Activated CD4-positive, alpha-beta T cell treated with anti-CD3 and anti-CD28 coated beads, Interleukin-2, amount 50 U/mL, for 48 hours (primary cell): Measurements from ENCODE around the gene PPP1CB.
"Not testable (repeated sequence)": the region's sequence is repeated elsewhere in the genome, so short reads cannot be mapped to it uniquely, and the experiment has no call there.

ENCODE experiments used
- DNase-seq, 2 experiments: peaks; one replicate each; pipeline ENCODE4 v3.0.0-alpha.2; 2020

Gene PPP1CB

GRCh38 chr2:28780496-28780895 is 28.9 kb downstream of the PPP1CB start:
- no peak for DNase-seq

DNA sequence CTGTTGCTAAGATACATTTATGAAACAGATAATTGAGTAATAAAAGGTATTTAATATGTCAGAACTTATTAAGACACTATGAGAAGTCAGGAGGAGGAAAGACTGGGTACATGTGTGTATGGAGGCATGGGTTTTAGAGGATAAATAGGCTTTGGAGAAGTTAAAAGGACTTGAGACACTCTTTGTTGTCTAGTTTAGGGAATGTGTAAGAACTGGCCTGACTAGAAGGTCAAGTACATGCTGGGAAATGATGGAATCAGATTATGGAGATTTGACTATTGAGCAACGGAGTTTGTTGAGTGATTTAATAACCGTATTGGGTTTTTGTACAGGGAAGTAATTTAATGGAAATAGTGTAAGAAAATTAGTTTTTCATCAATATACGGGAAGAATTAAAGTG is 30.8 kb downstream of the PPP1CB start:
- no peak for DNase-seq

DNA sequence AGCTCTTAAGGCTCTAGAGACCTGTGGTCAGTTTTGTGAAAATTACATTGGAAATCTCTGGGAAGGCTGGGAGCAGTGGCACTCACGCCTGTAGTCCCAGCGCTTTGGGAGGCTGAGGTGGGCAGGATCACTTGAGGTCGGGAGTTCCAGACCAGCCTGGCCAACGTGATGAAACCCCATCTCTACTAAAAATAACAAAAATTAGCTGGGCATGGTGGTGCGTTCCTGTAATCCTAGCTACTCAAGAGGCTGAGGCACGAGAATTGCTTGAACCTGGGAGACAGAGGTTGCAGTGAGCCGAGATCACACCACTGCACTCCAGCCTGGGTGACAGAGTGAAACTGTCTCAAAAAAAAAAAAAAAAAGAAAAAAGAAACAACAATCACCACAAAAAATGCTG is 32.9 kb downstream of the PPP1CB start:
- DNase-seq: not testable (repeated sequence)

DNA sequence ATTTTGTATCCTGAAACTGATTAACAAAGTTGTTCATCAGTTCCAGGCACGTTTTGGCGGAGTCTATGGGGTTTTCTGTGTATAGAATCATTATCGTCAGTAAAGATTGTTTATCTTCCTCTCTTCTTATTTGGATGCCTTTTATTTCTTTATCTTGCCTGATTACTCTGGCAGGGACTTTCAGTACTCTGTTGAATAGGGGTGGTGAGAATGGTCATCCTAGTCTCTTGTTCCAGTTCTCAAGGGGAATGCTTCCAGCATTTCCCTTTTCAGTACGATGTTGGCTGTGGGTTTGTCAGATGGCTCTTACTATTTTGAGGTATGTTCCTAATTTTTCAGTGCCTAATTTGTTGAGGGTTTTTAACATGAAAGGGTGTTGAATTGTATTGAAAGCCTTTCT is 45.0 kb downstream of the PPP1CB start:
- no peak for DNase-seq

DNA sequence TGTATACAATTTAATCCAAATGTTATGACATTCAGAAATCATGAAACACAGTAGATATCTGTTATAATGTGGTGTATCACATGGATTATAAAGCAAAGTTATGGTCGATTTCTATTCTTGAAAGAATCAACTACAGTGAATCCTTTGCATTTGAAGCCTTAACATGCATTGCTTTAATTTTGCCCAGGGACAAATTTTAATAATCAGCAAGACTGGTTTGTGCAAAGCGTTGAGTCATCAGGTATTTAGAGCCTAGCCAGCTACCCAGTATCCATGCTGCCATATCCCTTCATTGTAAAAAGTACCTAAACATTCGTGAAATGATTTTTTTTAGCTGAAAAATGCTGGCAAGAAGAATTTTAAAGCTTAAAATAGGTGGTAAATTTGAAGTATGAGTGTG is 50.1 kb downstream of the PPP1CB start:
- DNase-seq: no peak

DNA sequence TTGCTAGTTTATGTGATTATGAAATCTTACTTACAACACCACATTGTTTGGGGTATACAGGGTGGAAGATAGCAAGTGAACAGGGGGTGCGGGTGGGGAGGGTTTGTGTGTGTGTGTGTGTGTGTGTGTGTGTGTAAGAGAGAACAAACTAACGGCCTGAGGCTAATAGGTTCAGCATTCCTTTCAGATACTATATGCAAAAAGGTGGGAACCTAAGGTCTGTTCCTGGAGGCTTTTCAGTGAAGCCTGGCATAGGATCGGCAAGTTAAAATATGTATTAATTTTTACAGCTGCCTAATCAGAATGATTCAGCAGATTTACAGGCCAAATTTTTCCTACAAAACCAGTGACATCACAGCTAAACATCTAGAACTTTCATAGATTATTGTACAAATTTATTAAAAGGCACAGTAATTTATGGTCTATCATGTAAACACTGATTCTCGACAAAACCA is 51.4 kb downstream of the PPP1CB start:
- DNase-seq: no peak

- no peak for DNase-seq
These were observed 58.3 kb downstream of the PPP1CB start for GRCh38 chr2:28809927-28810326.

DNA sequence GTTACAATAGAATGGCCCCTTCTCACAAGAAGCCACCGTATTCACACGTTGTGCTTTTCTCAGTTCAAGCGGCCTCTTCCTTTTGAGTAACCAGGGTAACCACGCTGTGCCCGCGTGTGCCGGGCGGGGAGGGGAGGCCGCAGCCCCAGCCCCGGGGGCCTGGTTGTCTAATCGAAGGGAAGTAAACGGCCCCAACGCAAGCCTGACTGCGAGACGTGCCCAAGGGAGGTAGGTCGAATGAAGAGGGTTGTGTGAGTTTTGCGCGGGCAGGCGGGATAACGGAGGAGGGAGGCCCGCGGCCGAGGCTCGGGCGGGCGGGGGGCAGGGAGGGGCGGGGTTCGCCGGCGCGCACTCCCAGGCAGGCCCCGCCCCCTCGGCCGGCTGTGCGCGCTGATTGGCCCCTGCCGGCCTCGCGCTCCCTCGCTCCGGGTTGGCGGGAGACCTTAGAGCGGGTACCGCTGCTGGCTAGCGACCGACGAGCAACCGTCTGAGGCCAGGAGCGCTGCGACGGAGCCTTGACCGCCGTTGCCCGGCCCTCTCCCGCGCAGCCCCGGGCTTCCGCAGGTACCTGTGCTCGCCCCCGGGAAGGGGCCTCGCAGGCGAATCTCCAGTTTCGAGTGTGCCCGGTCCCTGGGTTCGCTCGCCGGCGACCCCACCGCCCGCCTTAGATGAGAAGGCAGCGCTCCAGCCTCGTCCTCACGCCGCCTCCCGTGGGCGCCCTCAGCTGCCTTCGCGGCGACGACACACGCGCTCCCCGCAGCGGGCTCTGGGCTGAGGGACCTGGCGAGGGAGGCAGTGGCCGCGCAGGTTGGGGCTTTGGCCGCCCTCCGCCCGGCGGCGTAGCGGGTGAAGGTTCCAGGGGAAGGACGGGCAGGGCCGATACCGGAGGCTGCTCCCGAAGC is 59.0 kb downstream of the PPP1CB start, which contains the start of gene SPDYA:
Gene SPDYA, plus strand, starts transcription at position 451 of the 902 bp plus-strand sequence. CDS start 5,181 bp downstream, outside the sequence.
- peak; percentile 81 to 82 for DNase-seq

DNA sequence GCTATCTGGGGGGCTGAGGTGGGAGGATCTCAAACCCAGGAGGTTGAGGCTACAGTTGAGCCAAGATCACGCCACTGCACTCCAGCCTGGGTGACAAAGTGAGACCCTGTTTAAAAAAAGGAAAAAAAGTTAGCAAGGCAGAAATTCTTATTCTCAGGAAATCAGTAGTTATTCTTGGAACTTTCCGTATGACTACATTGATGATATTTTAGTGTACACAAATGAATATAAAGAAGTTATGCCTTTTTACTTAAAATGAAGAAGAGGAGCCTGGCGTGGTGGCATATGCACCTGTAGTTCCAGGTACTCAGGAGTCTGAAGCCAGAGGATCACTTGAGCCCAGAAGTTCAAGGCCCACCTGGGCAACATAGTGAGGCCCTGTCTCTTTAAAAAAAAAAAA is 66.4 kb downstream of the PPP1CB start:
- DNase-seq: no peak

DNA sequence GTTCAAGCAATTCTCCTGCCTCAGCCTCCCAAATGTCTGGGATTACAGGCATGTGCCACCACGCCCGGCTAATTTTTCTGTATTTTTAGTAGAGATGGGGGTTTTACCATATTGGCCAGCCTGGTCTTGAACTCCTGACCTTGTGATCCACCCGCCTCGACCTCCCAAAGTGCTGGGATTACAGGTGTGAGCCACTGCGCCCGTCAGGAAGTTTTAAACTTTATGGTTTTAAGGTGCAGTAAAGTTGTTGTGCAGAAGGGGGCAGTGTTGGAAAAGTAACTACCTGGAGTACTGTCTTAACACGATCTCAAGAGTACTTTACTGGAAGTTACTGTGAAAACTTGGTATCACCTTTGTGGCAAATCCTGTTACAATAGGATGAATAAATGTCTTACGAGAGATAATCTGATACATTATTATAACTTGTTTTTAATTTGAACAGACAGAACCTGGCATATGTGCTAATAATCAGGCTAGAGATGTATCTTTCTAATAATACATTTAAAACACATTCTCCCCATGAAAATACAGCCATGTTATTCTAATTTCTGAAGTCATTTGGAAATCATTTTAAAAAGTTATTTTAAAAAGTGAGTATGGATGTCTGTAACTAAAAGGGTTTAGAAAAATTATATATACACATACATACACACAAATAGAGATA is 69.8 kb downstream of the PPP1CB start:
- DNase-seq: peak; percentile 48 to 67

DNA sequence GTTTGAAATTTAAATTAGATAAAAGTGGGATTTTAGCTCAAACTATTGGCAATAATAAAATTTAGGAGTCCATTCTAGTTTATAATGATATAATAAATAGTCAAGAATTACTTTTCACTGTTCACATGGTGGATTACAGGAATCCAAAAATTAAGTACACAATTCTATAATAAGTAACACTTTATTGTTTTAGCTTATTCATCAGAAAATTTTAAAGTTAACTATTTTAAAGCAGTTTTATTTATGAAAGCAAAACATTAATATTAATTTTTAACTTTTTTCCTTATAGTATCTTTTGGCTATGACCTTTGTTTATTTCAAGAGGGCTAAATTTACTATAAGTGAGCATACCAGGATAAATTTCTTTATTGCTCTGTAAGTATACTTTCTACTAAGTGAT is 70.4 kb downstream of the PPP1CB start:
- no peak for DNase-seq

DNA sequence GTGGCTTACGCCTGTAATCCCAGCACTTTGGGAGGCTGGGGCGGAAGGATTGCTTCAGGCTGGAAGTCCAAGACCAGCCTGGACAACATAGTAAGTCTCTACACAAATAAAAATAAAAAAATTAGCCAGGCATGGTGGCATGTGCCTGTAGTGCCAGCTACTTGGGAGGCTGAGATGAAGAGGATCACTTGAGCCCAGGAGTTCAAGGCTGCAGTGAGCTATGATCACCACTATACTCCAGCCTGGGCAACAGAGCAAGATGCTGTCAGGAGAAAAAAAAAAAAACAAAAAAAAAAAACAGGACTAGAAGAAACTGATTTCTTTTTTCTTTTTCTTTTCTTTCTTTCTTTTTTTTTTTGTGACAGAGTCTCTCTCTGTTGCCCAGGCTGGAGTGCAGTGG is 72.6 kb downstream of the PPP1CB start:
- no peak for DNase-seq

- no peak for DNase-seq
These were observed 73.2 kb downstream of the PPP1CB start for GRCh38 chr2:28824870-28825269.

- no peak for DNase-seq
These were observed 76.8 kb downstream of the PPP1CB start for GRCh38 chr2:28828382-28828781.

GRCh38 chr2:28833740-28834470 is 82.3 kb downstream of the PPP1CB start:
- no peak for DNase-seq

DNA sequence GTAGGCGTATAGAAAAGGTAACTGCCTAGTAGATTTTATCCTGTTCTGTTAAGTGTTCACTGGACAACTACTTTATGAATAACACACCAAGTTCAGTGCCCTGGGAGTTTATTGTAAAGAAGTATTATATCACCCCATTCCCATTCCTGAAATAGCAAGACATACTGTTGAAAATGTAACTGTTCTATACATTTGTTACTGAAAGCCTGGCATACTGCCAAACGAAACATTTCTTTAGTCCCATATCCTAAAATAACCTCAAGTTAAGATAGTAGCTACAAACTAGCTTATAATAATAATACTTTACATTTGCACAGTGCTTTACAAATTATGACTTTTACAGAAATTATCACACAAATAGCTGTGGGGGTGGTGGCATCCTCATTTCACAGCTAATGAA is 84.2 kb downstream of the PPP1CB start:
- no peak for DNase-seq

- DNase-seq: no peak
These were observed 87.3 kb downstream of the PPP1CB start for GRCh38 chr2:28838971-28839370.

- no peak for DNase-seq
These were observed 90.4 kb downstream of the PPP1CB start for GRCh38 chr2:28842042-28842441.
